KMS-11 (cell line): Measurements from ENCODE around the gene NSD2.

Source experiments
- H2AFZ ChIP-seq: fragments of 200-600 bp; sonication (generic); 2 replicates; pipeline ENCODE4 v1.6.1; 2016; ENCODE audit warnings: antibody characterized with exemption, mixed run types, low read depth
- H3K27ac ChIP-seq: fragments of 200-600 bp; sonication (generic); 2 replicates; pipeline ENCODE4 v1.6.1; 2016; ENCODE audit warnings: mild to moderate bottlenecking, mixed run types
- H3K27me3 ChIP-seq: fragments of 200-600 bp; sonication (generic); 2 replicates; pipeline ENCODE4 v1.6.1; 2017; ENCODE audit warnings: mild to moderate bottlenecking, low read depth, mixed run types, moderate library complexity; ENCODE audit not compliant: insufficient read depth
- H3K36me3 ChIP-seq: fragments of 200-600 bp; sonication (generic); 2 replicates; pipeline ENCODE4 v1.6.1; 2017; ENCODE audit warnings: mild to moderate bottlenecking, mixed run types; ENCODE audit not compliant: insufficient read depth
- H3K4me1 ChIP-seq: fragments of 200-600 bp; sonication (generic); 2 replicates; pipeline ENCODE4 v1.6.1; 2016; ENCODE audit warnings: mild to moderate bottlenecking, low read depth, mixed run types; ENCODE audit not compliant: poor library complexity, severe bottlenecking
- H3K4me2 ChIP-seq: fragments of 200-600 bp; sonication (generic); 2 replicates; pipeline ENCODE4 v1.7.0; 2016; ENCODE audit warnings: mild to moderate bottlenecking, mixed run types
- H3K4me3 ChIP-seq: fragments of 200-600 bp; sonication (generic); IDR thresholded peaks from 2 replicates; pipeline ENCODE4 v1.6.1; 2017; ENCODE audit warnings: low read depth, low read length, mixed read lengths; ENCODE audit not compliant: insufficient read depth
- H3K79me2 ChIP-seq: fragments of 200-600 bp; sonication (generic); 2 replicates; pipeline ENCODE4 v1.6.1; 2016; ENCODE audit warnings: low read depth, mixed run types; ENCODE audit not compliant: insufficient read depth
- H3K9ac ChIP-seq: fragments of 200-600 bp; sonication (generic); 2 replicates; pipeline ENCODE4 v1.6.1; 2016; ENCODE audit warnings: mild to moderate bottlenecking, mixed run types
- H4K20me1 ChIP-seq: fragments of 200-600 bp; sonication (generic); 2 replicates; pipeline ENCODE4 v1.6.1; 2016; ENCODE audit warnings: mild to moderate bottlenecking, mixed run types; ENCODE audit not compliant: insufficient read depth
- TF ChIP-seq, protein P1 (sequence below): fragments of 200-600 bp; sonication (generic); conservative IDR thresholded peaks from 2 replicates; pipeline ENCODE4 v1.6.1; 2017; ENCODE audit warnings: low read depth, mild to moderate bottlenecking, antibody characterized with exemption, low read length, moderate library complexity, mixed read lengths

The NSD2 gene

DNA sequence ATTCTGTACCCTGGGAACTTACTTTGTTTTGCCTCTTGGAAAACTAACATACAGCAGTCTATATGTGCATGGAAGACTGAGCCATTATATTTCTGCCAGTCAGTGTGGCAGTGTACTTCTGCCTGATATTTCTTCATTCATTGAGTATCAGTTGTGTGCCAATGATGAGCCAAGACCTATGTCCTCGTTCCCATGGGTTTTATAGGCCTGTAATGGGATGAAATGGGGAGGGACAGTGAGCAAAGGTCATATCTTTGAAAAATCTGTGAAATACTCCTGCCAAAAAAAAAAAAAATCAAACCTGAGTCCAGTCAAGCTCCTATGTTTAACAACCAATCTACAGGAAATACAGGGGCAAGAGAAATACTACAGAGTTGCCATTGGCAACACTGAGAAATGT is 9.1 kb downstream of the NSD2 start:
- Histone ChIP-seq H3K36me3 (no peaks in the 10 kb centered on the region), H3K27ac (peak overlapping the region; percentile 13; the same call in 1 of the 2 replicates), H3K4me2 (no peak overlapping the region), H2AFZ (no peak overlapping the region), H3K4me1 (peaks cover 63% of the 10 kb centered on the region), H3K27me3 (no peaks in the 10 kb centered on the region), H4K20me1 (peaks cover 59% of the 10 kb centered on the region), H3K9ac (no peak overlapping the region), H3K79me2 (peaks cover 96% of the 10 kb centered on the region), H3K4me3 (no peak overlapping the region)
- TF ChIP-seq, protein P1, sequence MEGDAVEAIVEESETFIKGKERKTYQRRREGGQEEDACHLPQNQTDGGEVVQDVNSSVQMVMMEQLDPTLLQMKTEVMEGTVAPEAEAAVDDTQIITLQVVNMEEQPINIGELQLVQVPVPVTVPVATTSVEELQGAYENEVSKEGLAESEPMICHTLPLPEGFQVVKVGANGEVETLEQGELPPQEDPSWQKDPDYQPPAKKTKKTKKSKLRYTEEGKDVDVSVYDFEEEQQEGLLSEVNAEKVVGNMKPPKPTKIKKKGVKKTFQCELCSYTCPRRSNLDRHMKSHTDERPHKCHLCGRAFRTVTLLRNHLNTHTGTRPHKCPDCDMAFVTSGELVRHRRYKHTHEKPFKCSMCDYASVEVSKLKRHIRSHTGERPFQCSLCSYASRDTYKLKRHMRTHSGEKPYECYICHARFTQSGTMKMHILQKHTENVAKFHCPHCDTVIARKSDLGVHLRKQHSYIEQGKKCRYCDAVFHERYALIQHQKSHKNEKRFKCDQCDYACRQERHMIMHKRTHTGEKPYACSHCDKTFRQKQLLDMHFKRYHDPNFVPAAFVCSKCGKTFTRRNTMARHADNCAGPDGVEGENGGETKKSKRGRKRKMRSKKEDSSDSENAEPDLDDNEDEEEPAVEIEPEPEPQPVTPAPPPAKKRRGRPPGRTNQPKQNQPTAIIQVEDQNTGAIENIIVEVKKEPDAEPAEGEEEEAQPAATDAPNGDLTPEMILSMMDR = no peak

DNA sequence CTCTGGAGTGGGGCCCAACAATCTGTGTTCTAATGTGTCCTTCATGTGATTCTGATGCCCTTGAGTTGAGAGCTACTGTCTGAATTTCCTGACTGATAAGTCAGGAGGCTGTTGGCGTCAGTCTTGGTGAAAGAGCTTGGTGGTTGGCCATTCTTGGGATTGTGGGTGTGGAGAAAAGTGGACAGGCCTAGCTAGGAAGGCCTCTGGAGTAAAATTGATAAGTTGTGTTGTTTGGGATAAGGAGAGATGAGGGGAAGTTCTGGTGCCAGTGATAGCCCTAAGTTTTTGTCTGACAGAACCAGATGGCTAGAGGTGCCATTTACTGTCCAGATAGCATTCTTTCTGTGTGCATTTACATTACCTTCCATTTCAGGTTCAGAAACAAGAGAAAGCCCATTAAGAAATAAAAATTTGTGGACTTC is 11.7 kb downstream of the NSD2 start:
- peaks cover 96% of the 10 kb centered on the region for H3K79me2 ChIP-seq
- no peak overlapping the region for H3K9ac ChIP-seq
- no peak overlapping the region for H3K4me2 ChIP-seq
- H4K20me1 ChIP-seq = peaks cover 49% of the 10 kb centered on the region
- no peaks in the 10 kb centered on the region for H3K27me3 ChIP-seq
- no peaks in the 10 kb centered on the region for H3K36me3 ChIP-seq
- TF ChIP-seq, protein P1 = no peak
- H2AFZ ChIP-seq = no peak overlapping the region
- H3K27ac ChIP-seq = no peak overlapping the region; the same call in 1 of the 2 replicates
- H3K4me1 ChIP-seq = peaks cover 54% of the 10 kb centered on the region
- H3K4me3 ChIP-seq = no peak overlapping the region

DNA sequence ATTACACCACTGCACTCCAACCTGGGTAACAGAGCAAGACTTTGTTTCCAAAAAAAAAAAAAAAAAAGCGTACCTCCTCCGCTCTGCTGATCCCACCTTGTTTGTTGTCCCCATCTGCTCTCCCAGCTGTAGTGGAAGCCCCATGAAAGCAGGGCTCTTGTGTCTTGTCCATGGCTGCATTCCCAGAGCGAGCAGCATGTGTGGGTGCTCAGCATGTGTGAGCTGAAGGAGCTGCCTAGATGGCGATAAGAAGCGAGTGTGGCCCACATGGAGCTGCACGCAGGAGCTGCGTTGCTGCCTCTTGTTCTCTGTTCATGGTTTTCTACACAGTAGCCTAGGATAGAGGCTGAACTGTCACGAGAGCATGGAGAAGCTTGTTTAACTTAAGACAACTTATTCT is 12.4 kb downstream of the NSD2 start:
- Histone ChIP-seq H3K27ac (no peak overlapping the region), H2AFZ (no peak overlapping the region), H3K4me1 (peaks cover 59% of the 10 kb centered on the region), H3K9ac (no peak overlapping the region), H3K4me2 (no peak overlapping the region), H3K79me2 (peaks cover 99% of the 10 kb centered on the region), H4K20me1 (peaks cover 48% of the 10 kb centered on the region), H3K4me3 (no peak overlapping the region), H3K27me3 (no peaks in the 10 kb centered on the region), H3K36me3 (no peaks in the 10 kb centered on the region)
- TF ChIP-seq, protein P1 = no peak

DNA sequence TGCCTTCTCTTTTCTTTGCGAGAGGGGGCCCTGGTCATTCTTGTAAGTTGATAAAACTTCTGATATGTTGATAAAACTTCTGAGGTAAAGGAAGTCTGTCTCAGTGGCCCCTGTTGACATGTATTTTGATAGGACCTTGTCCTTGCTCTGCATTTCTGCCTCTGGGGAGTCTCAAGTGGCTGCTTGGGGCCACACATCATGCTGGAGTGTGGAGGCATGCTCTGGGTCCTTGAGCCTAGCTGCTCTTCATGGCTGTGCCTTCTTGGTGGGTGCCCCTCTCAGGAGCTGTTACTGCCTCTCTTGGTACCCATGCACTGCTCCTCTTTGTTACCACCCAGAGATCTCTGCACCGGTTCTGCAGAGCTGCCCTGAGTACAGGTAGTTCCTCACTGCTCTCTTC is 14.2 kb downstream of the NSD2 start:
- H3K4me1 ChIP-seq = peaks cover 64% of the 10 kb centered on the region
- no peak overlapping the region for H3K4me3 ChIP-seq
- TF ChIP-seq, protein P1 = no peak
- peaks cover 50% of the 10 kb centered on the region for H4K20me1 ChIP-seq
- H2AFZ ChIP-seq = no peak overlapping the region
- H3K4me2 ChIP-seq = no peak overlapping the region
- H3K79me2 ChIP-seq = peaks cover 100% of the 10 kb centered on the region
- H3K27me3 ChIP-seq = no peaks in the 10 kb centered on the region
- H3K9ac ChIP-seq = no peak overlapping the region
- H3K36me3 ChIP-seq = no peaks in the 10 kb centered on the region
- peak overlapping the region; percentile 15; the same call in 1 of the 2 replicates for H3K27ac ChIP-seq
